Activated CD4-positive, alpha-beta T cell treated with anti-CD3 and anti-CD28 coated beads for 36 hours (primary cell): ENCODE measurements around the gene PAPLN. TPM values are rescaled to one million over a fixed set of nuclear protein-coding genes. Genes with fewer than 3 reads are reported as not detected.

ENCODE experiments used
- ATAC-seq: fragments of 200-7000 bp; cut with Tn5 transposase; one replicate; pipeline ENCODE4 v1.10.0; 2021; ENCODE audit warnings: mild to moderate bottlenecking, moderate library complexity
- CTCF ChIA-PET: fragments of 350-600 bp; sonication (Branson Sonifier 250); formaldehyde crosslinking; loops from one replicate; lab custom pipeline; 2021; ENCODE audit warnings: antibody characterized with exemption; lab: Charles Lee
- POLR2A ChIA-PET: fragments of 350-600 bp; sonication (Branson Sonifier 250); formaldehyde crosslinking; loops from one replicate; lab custom pipeline; 2021; ENCODE audit warnings: antibody characterized with exemption, inconsistent platforms; lab: Charles Lee
- DNase-seq: peaks from one replicate; pipeline ENCODE4 v3.0.0-alpha.2; 2020
- H3K27ac Mint-ChIP-seq: one replicate; pipeline ENCODE4 v1.8.0; 2021; ENCODE audit warnings: mixed read lengths
- H3K27me3 Mint-ChIP-seq: one replicate; pipeline ENCODE4 v1.8.0; 2021; ENCODE audit warnings: mixed read lengths
- H3K36me3 Mint-ChIP-seq: one replicate; pipeline ENCODE4 v1.8.0; 2021; ENCODE audit warnings: low read depth, mixed read lengths
- H3K4me1 Mint-ChIP-seq: one replicate; pipeline ENCODE4 v1.8.0; 2021; ENCODE audit warnings: mixed read lengths
- H3K4me3 Mint-ChIP-seq: one replicate; pipeline ENCODE4 v1.8.0; 2021; ENCODE audit warnings: mild to moderate bottlenecking, moderate library complexity, mixed read lengths
- H3K9me3 Mint-ChIP-seq: one replicate; pipeline ENCODE4 v1.8.0; 2021; ENCODE audit warnings: low read depth, mixed read lengths
- intact Hi-C, 2 experiments: fragments of 100-400 bp; cut with DNase I in 1 of 2; cut with micrococcal nuclease in 1 of 2; formaldehyde crosslinking; loops; one replicate each; pipeline versions ENCODE4 v1.14.2 to v1.15.1; 2022 to 2024; cut with DNase I, micrococcal nuclease
- total RNA-seq, 2 experiments: library from RNA; stranded (reverse); gene quantifications; one replicate each; pipeline ENCODE4 v1.2.3, GENCODE V29; 2021

PAPLN gene
- total RNA-seq, 2 experiments from 2014 or later: 0.21 to 0.30 TPM

DNA sequence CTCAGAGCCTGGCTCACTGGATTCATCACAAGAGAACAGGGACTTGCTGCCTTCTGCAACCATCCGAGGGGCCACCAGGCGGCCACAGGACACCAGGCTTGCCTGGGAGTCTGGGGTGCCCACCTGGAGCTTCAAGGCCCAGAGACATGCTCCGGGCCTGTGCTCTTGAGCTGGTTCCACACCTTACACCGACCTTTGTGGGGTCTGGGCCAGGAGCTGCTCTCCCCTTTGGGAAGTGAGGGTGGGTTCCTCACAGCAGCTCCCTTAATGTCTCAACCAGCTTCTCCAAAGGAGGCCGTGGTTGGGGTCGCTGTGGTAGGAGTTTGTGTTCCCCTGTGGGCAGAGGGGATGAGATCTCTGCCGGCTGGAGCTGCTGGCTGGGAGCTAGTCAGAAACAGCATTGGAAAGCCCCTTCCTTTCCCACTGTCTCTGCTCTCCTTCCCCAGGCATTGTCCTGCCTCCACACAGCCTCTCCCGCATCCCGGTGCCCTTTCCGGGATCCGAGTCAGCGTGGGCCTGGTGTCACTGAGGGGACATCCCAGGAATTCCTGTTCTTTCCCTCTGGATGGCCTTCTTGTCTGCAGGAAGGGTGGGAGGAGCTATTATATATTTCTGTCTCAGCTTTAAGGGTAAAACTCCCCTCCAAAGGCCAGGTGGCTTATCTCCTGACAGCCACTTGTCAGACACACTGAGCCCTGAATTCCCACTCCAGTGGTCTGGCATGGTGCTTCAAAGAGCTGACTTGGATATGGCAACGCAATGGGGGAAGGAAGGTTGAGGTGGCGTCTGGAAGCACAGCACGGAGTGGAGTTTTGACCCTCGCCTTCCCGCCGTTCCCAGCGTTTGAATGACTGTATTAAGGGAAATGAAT is 5.1 kb upstream of the PAPLN start:
- POLR2A ChIA-PET: no interaction called here
- CTCF ChIA-PET: interaction anchor here (0.6 to 1.8 kb wide), 9 partner anchors 9 to 242 kb away, joined by 3 to 6 read pairs (median 4); no protein-coding TSS in a partner anchor
- ATAC-seq: no peak

DNA sequence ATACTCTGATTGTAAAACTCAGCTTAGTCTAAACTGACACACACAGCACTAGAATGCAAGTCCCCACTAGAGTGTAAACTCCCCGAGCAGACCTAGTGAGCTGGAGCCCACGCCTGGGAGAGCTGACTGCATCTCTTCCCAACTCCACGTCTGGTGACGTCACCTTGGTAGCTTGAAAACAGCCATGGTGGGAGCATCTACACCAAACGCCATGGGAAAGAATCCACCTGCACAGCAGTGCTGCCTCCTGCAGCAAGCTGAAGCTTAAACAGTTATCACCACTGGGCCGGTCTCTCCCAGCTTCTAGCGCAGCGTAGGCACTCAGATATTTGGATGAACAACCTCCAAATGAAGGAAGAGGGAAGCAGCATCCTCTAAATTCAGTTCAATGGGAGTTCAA is 4.3 kb upstream of the PAPLN start:
- intact Hi-C loops: no loop called here
- ChIA-PET POLR2A (no interaction called here), CTCF (interaction anchor here (0.6 to 1.4 kb wide), 3 partner anchors 10 to 239 kb away, joined by 4 to 6 read pairs (median 5); no protein-coding TSS in a partner anchor)
- Mint-ChIP-seq H3K27me3 (peaks cover 37% of the 10 kb centered on the region), H3K36me3 (no peaks in the 10 kb centered on the region), H3K4me1 (peaks cover 6% of the 10 kb centered on the region), H3K4me3 (no peak overlapping the region), H3K9me3 (no peaks in the 10 kb centered on the region), H3K27ac (no peak overlapping the region)
- ATAC-seq (no peak), DNase-seq (no peak)

More for the DNA sequence above, 5.1 kb upstream of the PAPLN start:
- no peaks in the 10 kb centered on the region for H3K9me3 Mint-ChIP-seq
- peak; percentile 32 for DNase-seq
- H3K27ac Mint-ChIP-seq: no peak overlapping the region
- peaks cover 36% of the 10 kb centered on the region for H3K27me3 Mint-ChIP-seq
- peaks cover 6% of the 10 kb centered on the region for H3K4me1 Mint-ChIP-seq
- H3K4me3 Mint-ChIP-seq: no peak overlapping the region
- no peaks in the 10 kb centered on the region for H3K36me3 Mint-ChIP-seq
- intact Hi-C loops: no loop called here

DNA sequence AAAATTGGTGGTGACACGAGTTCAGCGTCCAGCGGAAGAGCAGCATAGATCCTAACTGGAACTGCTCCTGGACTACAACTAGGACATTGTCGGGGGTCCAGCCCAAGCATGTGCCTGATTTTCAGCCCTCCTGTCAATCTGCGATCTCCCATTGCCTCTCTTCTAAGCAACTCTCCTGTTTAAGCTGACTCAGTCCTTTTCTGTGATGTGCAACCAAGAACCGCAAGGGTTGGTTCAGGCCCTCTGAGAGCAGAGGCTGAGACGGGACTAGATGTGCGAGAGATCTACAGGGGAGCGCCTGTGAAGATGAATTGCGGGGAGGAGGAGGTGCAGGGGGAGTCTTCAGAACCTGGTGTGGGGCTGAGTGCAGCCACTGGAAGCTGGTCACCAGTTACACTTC is 3.7 kb upstream of the PAPLN start:
- CTCF ChIA-PET: no interaction called here
- H3K9me3 Mint-ChIP-seq: no peaks in the 10 kb centered on the region
- no peak overlapping the region for H3K27ac Mint-ChIP-seq
- no peak overlapping the region for H3K4me3 Mint-ChIP-seq
- ATAC-seq (no peak), DNase-seq (no peak)
- intact Hi-C loops: no loop called here
- H3K4me1 Mint-ChIP-seq: peaks cover 10% of the 10 kb centered on the region
- POLR2A ChIA-PET: no interaction called here
- H3K36me3 Mint-ChIP-seq: no peaks in the 10 kb centered on the region
- H3K27me3 Mint-ChIP-seq: peaks cover 41% of the 10 kb centered on the region

DNA sequence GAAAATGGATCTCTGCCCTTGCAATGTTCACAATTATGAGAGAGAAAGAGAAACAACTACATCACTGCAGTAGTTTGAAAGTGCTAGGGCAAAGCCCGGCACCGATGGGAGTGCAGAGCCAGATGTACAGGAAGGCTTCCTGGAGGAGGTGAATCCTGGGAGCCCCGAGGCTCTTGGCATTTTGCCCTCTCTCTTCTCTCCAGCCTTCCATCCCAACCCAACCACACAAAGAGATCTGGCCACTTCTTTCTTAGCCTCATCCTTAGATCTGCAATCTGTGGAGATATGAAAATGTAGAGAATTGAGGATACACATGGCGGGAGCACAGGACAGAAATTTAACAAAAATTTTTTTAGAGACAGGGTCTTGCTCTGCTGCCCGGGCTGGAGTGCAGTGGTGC is 3.3 kb upstream of the PAPLN start:
- Mint-ChIP-seq H3K4me1 (peaks cover 11% of the 10 kb centered on the region), H3K4me3 (no peak overlapping the region), H3K27ac (no peak overlapping the region), H3K27me3 (peaks cover 45% of the 10 kb centered on the region), H3K36me3 (no peaks in the 10 kb centered on the region), H3K9me3 (no peaks in the 10 kb centered on the region)
- intact Hi-C loops: no loop called here
- DNase-seq (no peak), ATAC-seq (no peak)
- CTCF ChIA-PET: no interaction called here
- POLR2A ChIA-PET: no interaction called here

DNA sequence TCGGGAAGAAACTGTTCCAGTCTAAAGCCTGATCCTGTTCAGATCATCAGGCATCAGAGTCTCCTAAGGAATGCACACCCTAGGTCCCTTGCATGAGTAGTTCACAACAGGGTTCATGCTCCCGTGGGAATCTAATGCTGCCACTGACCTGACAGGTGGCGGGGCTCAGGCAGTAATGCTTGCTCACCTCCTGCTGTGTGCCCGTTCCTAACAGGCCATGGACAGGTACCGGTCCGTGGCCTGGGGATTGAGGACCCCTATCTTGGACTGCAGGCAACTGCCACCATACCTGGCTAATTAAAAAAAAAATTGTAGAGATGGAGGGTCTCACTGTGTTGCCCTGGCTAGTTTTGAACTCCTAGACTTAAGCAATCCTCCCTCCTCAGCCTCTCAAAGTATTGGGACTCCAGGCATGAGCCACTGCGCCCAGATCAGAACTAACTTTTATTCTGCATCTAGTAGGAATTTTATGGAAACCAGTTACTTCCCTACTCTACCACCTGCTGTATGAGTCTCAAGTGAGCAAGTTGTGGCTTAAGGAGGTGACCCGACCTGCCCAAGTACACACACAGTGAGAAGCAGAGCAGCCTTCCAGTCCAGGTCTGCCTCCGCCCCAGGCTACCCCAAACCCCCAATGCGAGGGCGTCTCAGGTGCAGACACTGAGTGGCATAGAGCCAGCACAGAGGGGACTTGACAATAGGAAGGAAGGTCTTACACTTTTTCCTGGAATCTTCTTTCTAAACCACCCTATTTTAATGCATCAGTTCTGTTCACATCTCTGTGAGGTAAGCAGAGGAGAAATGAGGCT is 2.5 kb upstream of the PAPLN start:
- no peak overlapping the region for H3K4me3 Mint-ChIP-seq
- H3K36me3 Mint-ChIP-seq: no peaks in the 10 kb centered on the region
- H3K27ac Mint-ChIP-seq: no peak overlapping the region
- ChIA-PET POLR2A (interaction anchor here (0.6 kb wide), 1 partner anchor 57 kb away, joined by 4 read pairs; no protein-coding TSS in a partner anchor), CTCF (interaction anchor here (0.6 to 0.7 kb wide), 2 partner anchors 85 to 238 kb away, joined by 3 to 5 read pairs; no protein-coding TSS in a partner anchor)
- no peak for DNase-seq
- intact Hi-C loops: loop anchor here in 1 of 2 experiments (5.0 kb wide), 1 partner anchor 238 kb away; no protein-coding TSS in a partner anchor
- H3K4me1 Mint-ChIP-seq: peaks cover 11% of the 10 kb centered on the region
- ATAC-seq: no peak
- peaks cover 49% of the 10 kb centered on the region for H3K27me3 Mint-ChIP-seq
- H3K9me3 Mint-ChIP-seq: no peaks in the 10 kb centered on the region

DNA sequence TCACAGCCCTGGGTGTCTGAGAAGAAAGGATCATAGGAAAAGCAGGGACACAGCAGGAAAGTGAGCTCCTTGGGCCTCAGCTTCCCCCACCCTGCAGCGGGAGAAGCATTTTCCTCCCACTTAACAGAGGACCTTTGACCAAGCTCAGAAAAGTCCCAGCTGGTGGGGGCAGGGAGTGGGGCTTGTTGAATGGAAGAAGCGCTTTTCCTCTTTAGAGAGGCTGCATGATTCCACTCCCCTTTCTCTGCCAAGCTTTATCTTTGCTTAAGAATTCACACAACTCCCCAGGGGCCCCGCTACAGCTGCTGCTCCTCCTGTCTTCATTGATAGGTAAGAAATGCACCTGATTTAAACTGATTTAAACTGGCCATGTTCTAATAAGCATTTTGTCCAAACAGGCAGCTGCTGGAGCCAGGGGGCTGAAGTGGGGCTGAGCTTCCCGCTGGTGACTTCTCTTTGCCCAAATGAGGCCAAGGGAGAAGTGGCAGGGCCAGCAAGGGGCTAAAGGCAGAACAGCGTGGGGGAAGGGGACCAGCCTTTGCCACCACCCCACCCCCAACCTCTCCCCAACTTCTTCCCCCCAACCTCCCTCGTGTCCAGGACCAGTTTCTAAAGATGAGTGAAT is 1.7 kb upstream of the PAPLN start:
- H3K4me3 Mint-ChIP-seq: no peak overlapping the region
- no peaks in the 10 kb centered on the region for H3K9me3 Mint-ChIP-seq
- no peaks in the 10 kb centered on the region for H3K36me3 Mint-ChIP-seq
- POLR2A ChIA-PET: interaction anchor here (0.6 kb wide), 1 partner anchor 58 kb away, joined by 4 read pairs; no protein-coding TSS in a partner anchor
- CTCF ChIA-PET: interaction anchor here (0.6 to 0.7 kb wide), 2 partner anchors 84 to 237 kb away, joined by 3 to 5 read pairs; no protein-coding TSS in a partner anchor
- ATAC-seq (no peak), DNase-seq (no peak)
- H3K27me3 Mint-ChIP-seq: peaks cover 54% of the 10 kb centered on the region
- no peak overlapping the region for H3K27ac Mint-ChIP-seq
- peaks cover 11% of the 10 kb centered on the region for H3K4me1 Mint-ChIP-seq
- intact Hi-C loops: loop anchor here in 1 of 2 experiments (5.0 kb wide), 1 partner anchor 237 kb away; no protein-coding TSS in a partner anchor

DNA sequence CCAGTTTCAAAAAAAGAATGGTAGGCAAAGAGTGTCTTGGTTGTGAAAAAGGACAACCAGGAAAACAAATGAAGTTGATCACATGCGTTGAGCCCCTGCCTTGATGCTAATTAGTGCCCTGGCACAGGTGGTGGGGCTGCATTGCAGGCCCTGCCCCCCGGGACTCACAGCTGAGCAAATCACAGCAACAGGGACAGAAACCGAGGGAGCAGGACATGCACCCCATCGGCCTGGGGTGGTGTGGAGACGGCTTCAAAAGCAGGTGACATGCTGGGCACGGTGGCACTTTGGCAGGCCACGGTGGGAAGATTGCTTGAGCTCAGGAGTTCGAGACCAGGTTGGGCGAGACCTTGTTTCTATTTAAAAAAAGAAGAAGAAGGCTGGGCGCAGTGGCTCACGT is 1.1 kb upstream of the PAPLN start:
- no peak overlapping the region for H3K4me3 Mint-ChIP-seq
- H3K9me3 Mint-ChIP-seq: no peaks in the 10 kb centered on the region
- peaks cover 59% of the 10 kb centered on the region for H3K27me3 Mint-ChIP-seq
- no peaks in the 10 kb centered on the region for H3K36me3 Mint-ChIP-seq
- H3K27ac Mint-ChIP-seq: no peak overlapping the region
- intact Hi-C loops: loop anchor here in 1 of 2 experiments (5.0 kb wide), 1 partner anchor 236 kb away; no protein-coding TSS in a partner anchor
- ATAC-seq (no peak), DNase-seq (no peak)
- ChIA-PET POLR2A (no interaction called here), CTCF (no interaction called here)
- peaks cover 11% of the 10 kb centered on the region for H3K4me1 Mint-ChIP-seq

DNA sequence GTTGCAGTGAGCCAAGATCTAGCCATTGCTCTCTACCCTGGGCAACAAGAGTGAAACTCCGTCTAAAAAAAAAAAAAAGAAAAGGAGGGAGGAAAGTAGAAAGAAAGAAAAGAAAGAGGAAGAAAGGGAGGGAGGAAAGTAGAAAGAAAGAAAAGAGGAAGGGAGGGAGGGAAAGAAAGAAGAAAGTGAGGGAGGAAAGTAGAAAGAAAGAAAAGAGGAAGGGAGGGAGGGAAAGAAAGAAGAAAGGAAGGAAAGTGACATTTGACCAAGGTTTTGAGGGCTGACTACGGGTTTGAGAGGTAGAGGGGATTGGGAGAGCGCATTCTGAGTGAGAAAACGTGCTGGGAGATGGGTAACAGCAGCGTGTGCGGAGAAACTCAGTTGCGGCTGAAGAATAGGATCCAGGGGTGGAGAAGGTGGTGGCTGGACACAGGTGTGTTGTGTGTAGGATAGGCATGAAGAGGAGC is 521 bp upstream of the PAPLN start:
- intact Hi-C loops: loop anchor here in 1 of 2 experiments (5.0 kb wide), 1 partner anchor 236 kb away; no protein-coding TSS in a partner anchor
- CTCF ChIA-PET: no interaction called here
- H3K27me3 Mint-ChIP-seq: peaks cover 65% of the 10 kb centered on the region

DNA sequence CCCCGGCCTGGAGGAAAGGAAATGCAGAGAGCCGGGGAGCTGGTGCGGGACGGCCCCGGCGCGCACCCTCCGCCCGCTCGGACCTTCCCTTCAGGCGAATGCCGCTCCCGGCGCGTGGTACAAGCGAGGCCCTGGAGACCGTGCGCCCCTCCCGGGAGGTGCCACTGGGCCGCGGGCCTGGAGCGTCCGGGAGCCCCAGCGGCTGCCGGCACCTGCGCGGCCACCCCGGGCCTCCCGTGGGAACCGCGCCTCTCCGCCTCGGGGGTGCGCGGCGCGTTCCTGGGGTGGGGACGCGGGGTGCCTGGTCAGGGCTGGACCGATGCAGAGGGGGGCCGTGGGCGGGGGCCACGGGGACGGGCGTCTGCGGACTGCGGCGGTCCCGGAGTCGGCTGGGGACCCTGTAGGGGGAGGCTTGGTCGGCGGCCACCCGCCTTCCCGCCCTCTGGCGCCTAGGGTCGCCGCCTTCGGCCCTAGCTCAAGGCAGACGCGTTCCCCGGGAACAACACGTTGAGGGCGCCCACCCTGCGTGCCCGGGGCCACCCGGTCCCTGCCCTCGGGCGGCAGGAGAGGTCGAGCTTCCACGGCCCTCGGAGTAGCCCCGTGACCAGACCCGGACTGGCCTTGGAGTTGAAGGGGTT is 599 bp downstream of the PAPLN start:
- DNase-seq (no peak), ATAC-seq (peak; percentile 11)
- Mint-ChIP-seq H3K4me1 (peaks cover 11% of the 10 kb centered on the region), H3K36me3 (no peaks in the 10 kb centered on the region), H3K9me3 (no peaks in the 10 kb centered on the region), H3K27me3 (peaks cover 70% of the 10 kb centered on the region), H3K4me3 (no peak overlapping the region), H3K27ac (no peak overlapping the region)
- ChIA-PET POLR2A (no interaction called here), CTCF (no interaction called here)
- intact Hi-C loops: loop anchor here in 1 of 2 experiments (5.0 kb wide), 1 partner anchor 234 kb away; no protein-coding TSS in a partner anchor

More for the DNA sequence above, 521 bp upstream of the PAPLN start:
- H3K4me3 Mint-ChIP-seq: peak overlapping the region; percentile 18
- H3K4me1 Mint-ChIP-seq: peaks cover 11% of the 10 kb centered on the region
- H3K36me3 Mint-ChIP-seq: no peaks in the 10 kb centered on the region
- H3K9me3 Mint-ChIP-seq: no peaks in the 10 kb centered on the region
- ATAC-seq (no peak), DNase-seq (no peak)
- POLR2A ChIA-PET: no interaction called here
- no peak overlapping the region for H3K27ac Mint-ChIP-seq

DNA sequence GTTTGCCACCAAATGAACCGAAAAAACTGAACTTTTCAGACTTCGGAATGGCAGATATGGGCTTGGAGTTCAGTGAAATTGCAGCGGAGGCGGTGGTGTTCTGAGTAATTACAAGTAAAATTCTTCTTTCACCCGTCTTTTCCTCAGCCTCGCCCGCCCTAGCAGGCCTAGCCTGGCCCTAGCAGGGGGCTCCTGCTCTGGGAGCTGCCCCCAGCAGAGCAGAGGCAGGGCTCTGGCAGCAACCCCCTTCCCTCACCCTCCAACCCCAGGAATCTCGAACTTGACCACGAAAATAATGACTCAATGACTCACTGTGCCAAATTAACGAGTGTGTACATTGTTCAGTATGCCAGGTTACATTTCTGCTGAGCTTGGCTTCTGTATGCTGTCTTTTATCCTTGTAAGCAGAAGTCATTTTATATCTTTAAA is 1.1 kb downstream of the PAPLN start:
- H3K27ac Mint-ChIP-seq: no peak overlapping the region
- peaks cover 70% of the 10 kb centered on the region for H3K27me3 Mint-ChIP-seq
- ChIA-PET POLR2A (interaction anchor here (0.6 kb wide), 1 partner anchor 253 kb away, joined by 3 read pairs; no protein-coding TSS in a partner anchor), CTCF (no interaction called here)
- no peak overlapping the region for H3K4me3 Mint-ChIP-seq
- peaks cover 11% of the 10 kb centered on the region for H3K4me1 Mint-ChIP-seq
- peak; percentile 37 for DNase-seq
- intact Hi-C loops: loop anchor here in 1 of 2 experiments (5.0 kb wide), 1 partner anchor 234 kb away; no protein-coding TSS in a partner anchor
- no peaks in the 10 kb centered on the region for H3K36me3 Mint-ChIP-seq
- ATAC-seq: peak; percentile 31
- no peaks in the 10 kb centered on the region for H3K9me3 Mint-ChIP-seq
